ENCODE measurements around the gene ACSM3. TPM values are rescaled to one million over a fixed set of nuclear protein-coding genes. Genes with fewer than 3 reads are reported as not detected.
A peak's percentile ranks its signal among the peaks of the same experiment; 100 is the strongest.

The ACSM3 gene
- total and polyA plus RNA-seq, 2 donors (not counting 3 experiments of a cell fraction or from before 2014, with no cell fraction given): 23.7 to 37.3 TPM

- TF ChIP-seq GATA2 (IDR thresholded peaks at IDR 0.05; ENCODE audit: insufficient read depth, insufficient read length, low read depth, low read length) (no peak), FOS (IDR thresholded peaks at IDR 0.05; ENCODE audit: borderline replicate concordance, insufficient read depth, low read length) (no peak), CTCF (IDR thresholded peaks at IDR 0.05; ENCODE audit: extremely low read depth in 1 of 2, insufficient read depth in 1 of 2, low read depth in 1 of 2, low read length in 2 of 2) (peak; percentile 20 to 33)
- H3K27me3 ChIP-seq (ENCODE audit: control insufficient read depth in 2 of 2, insufficient read depth in 2 of 2, low read length in 2 of 2): no peaks in the 10 kb centered on the region
- H3K9me3 ChIP-seq (replicated peaks; ENCODE audit: control insufficient read depth, insufficient read depth, low read length): no peaks in the 10 kb centered on the region
- no TSS peak for BruUV-seq (replicated peaks)
- H3K9me1 ChIP-seq (replicated peaks; ENCODE audit: control insufficient read depth, extremely low read depth, insufficient read depth, low read length): no peaks in the 10 kb centered on the region
- H3K4me3 ChIP-seq (replicated peaks in 1 of 3; ENCODE audit: insufficient read depth in 1 of 3, low read depth in 1 of 3, low read length in 3 of 3): no peak overlapping the region
- no peaks in the 10 kb centered on the region for H4K20me1 ChIP-seq (replicated peaks; ENCODE audit: control insufficient read depth, extremely low read depth, insufficient read depth, low read length)
- H3K27ac ChIP-seq (ENCODE audit: insufficient read depth, low read depth, low read length): no peak overlapping the region
- CTCF ChIA-PET: interaction anchor here (0.7 to 3.2 kb wide), 14 partner anchors 9 to 501 kb away, joined by 3 to 12 read pairs (median 4); no protein-coding TSS in a partner anchor
- H2AFZ ChIP-seq (ENCODE audit: low read depth, low read length): no peak overlapping the region
- POLR2A ChIA-PET: no interaction called here
- H3K9ac ChIP-seq (replicated peaks; ENCODE audit: extremely low read depth, insufficient read depth, low read length): no peak overlapping the region
- dilution Hi-C loops (cut with MboI; ENCODE audit: extremely low pct_ligation_motif_present, low sequenced_read_pairs): no loop called here
- intact Hi-C loops (cut with micrococcal nuclease): loop anchor here (1.0 to 2.0 kb wide), 2 partner anchors 283 to 501 kb away; no protein-coding TSS in a partner anchor
- H3K79me2 ChIP-seq (ENCODE audit: control insufficient read depth, insufficient read depth, low read length): no peaks in the 10 kb centered on the region
- H3K36me3 ChIP-seq (ENCODE audit: control insufficient read depth in 2 of 2, extremely low read depth in 1 of 2, insufficient read depth in 2 of 2, low read length in 2 of 2): no peaks in the 10 kb centered on the region
- H3K4me2 ChIP-seq (ENCODE audit: insufficient read depth, low read length): no peak overlapping the region
- FAIRE-seq (peak; percentile 37), DNase-seq (ENCODE audit: low read depth, low spot score) (peak; percentile 46)
- H3K4me1 ChIP-seq (ENCODE audit: control insufficient read depth, extremely low read depth, insufficient read depth, low read length): peaks cover 8% of the 10 kb centered on the region
These were observed 35.8 kb downstream of the ACSM3 start for GRCh38 chr16:20799599-20799998.

- no peaks in the 10 kb centered on the region for H3K27me3 ChIP-seq (ENCODE audit: control insufficient read depth in 2 of 2, insufficient read depth in 2 of 2, low read length in 2 of 2)
- no peak overlapping the region for H3K4me3 ChIP-seq (replicated peaks in 1 of 3; ENCODE audit: insufficient read depth in 1 of 3, low read depth in 1 of 3, low read length in 3 of 3)
- no peaks in the 10 kb centered on the region for H3K79me2 ChIP-seq (ENCODE audit: control insufficient read depth, insufficient read depth, low read length)
- DNase-seq (ENCODE audit: low read depth, low spot score) (no peak), FAIRE-seq (no peak)
- TF ChIP-seq GATA2 (IDR thresholded peaks at IDR 0.05; ENCODE audit: insufficient read depth, insufficient read length, low read depth, low read length) (no peak), POLR2AphosphoS5 (IDR thresholded peaks at IDR 0.05; ENCODE audit: insufficient read depth, low read depth, low read length) (no peak), MYC (IDR thresholded peaks at IDR 0.05; ENCODE audit: low read depth, low read length) (no peak)
- no peak overlapping the region for H3K9ac ChIP-seq (replicated peaks; ENCODE audit: extremely low read depth, insufficient read depth, low read length)
- H2AFZ ChIP-seq (ENCODE audit: low read depth, low read length): no peak overlapping the region
- H3K27ac ChIP-seq (ENCODE audit: insufficient read depth, low read depth, low read length): no peak overlapping the region
- BruUV-seq (replicated peaks): no TSS peak
- intact Hi-C loops (cut with micrococcal nuclease): no loop called here
- H3K4me1 ChIP-seq (ENCODE audit: control insufficient read depth, extremely low read depth, insufficient read depth, low read length): peaks cover 8% of the 10 kb centered on the region
- H3K9me3 ChIP-seq (replicated peaks; ENCODE audit: control insufficient read depth, insufficient read depth, low read length): no peaks in the 10 kb centered on the region
- no peaks in the 10 kb centered on the region for H3K36me3 ChIP-seq (ENCODE audit: control insufficient read depth in 2 of 2, extremely low read depth in 1 of 2, insufficient read depth in 2 of 2, low read length in 2 of 2)
- no peak overlapping the region for H3K4me2 ChIP-seq (ENCODE audit: insufficient read depth, low read length)
- no peaks in the 10 kb centered on the region for H4K20me1 ChIP-seq (replicated peaks; ENCODE audit: control insufficient read depth, extremely low read depth, insufficient read depth, low read length)
- ChIA-PET CTCF (interaction anchor here (1.2 to 3.2 kb wide), 7 partner anchors 25 to 499 kb away, joined by 4 to 12 read pairs (median 4); no protein-coding TSS in a partner anchor), POLR2A (no interaction called here)
- dilution Hi-C loops (cut with MboI; ENCODE audit: extremely low pct_ligation_motif_present, low sequenced_read_pairs): no loop called here
- no peaks in the 10 kb centered on the region for H3K9me1 ChIP-seq (replicated peaks; ENCODE audit: control insufficient read depth, extremely low read depth, insufficient read depth, low read length)
These were observed 37.5 kb downstream of the ACSM3 start for GRCh38 chr16:20801278-20801677.

Data from endothelial cell of umbilical vein (primary cell).